ENCODE measurements around the gene TXNRD2.

TXNRD2 gene

GRCh38 chr22:19965771-19966709 is 24.4 kb upstream of the TXNRD2 start:
- DNase-seq, result peak; percentile 14

- DNase-seq, result no peak
Observed at GRCh38 chr22:19964701-19965386, 23.2 kb upstream of the TXNRD2 start.

GRCh38 chr22:19963863-19964642 is 22.4 kb upstream of the TXNRD2 start:
- DNase-seq, result no peak

GRCh38 chr22:19962909-19963806 is 21.5 kb upstream of the TXNRD2 start:
- no peak for DNase-seq

- peak; percentile 73 for DNase-seq
Observed at GRCh38 chr22:19962246-19962908, 20.8 kb upstream of the TXNRD2 start.

GRCh38 chr22:19961868-19962245 is 20.2 kb upstream of the TXNRD2 start:
- no peak for DNase-seq

GRCh38 chr22:19961201-19961580 is 19.6 kb upstream of the TXNRD2 start:
- no peak for DNase-seq

GRCh38 chr22:19960491-19961200 is 19.0 kb upstream of the TXNRD2 start:
- DNase-seq, result no peak

GRCh38 chr22:19959587-19960490 is 18.2 kb upstream of the TXNRD2 start:
- no peak for DNase-seq

GRCh38 chr22:19959043-19959586 is 17.5 kb upstream of the TXNRD2 start:
- DNase-seq, result no peak

- DNase-seq, result no peak
Observed at GRCh38 chr22:19958083-19959042, 16.7 kb upstream of the TXNRD2 start.

GRCh38 chr22:19957445-19957844 is 15.8 kb upstream of the TXNRD2 start:
- DNase-seq, result no peak

- DNase-seq, result no peak
Observed at GRCh38 chr22:19955241-19956128, 13.9 kb upstream of the TXNRD2 start.

- no peak for DNase-seq
Observed at GRCh38 chr22:19951346-19951745, 9.7 kb upstream of the TXNRD2 start.

- DNase-seq, result no peak
Observed at GRCh38 chr22:19948057-19948760, 6.6 kb upstream of the TXNRD2 start.

Measured in NCI-H1092 treated with DMSO at 0.1 percent for 48 hours (cell line).